ENCODE measurements around the gene OR52I1.

OR52I1 gene

GRCh38 chr11:4615856-4616444 is 22.1 kb downstream of the OR52I1 start:
- no peak for DNase-seq (ENCODE audit: low read depth)

GRCh38 chr11:4619514-4619913 is 25.7 kb downstream of the OR52I1 start:
- DNase-seq (ENCODE audit: low read depth), result no peak

GRCh38 chr11:4626207-4627099 is 32.6 kb downstream of the OR52I1 start:
- peak; percentile 28 for DNase-seq (ENCODE audit: low read depth)

- DNase-seq (ENCODE audit: low read depth), result no peak
These were observed 42.3 kb downstream of the OR52I1 start for GRCh38 chr11:4636136-4636535.

GRCh38 chr11:4636962-4637661 is 43.3 kb downstream of the OR52I1 start, which contains the start of gene OR51D1:
TSS of gene OR51D1 (plus strand) at chr11:4637477. CDS start at chr11:4639791, 2,314 bp downstream.
- DNase-seq (ENCODE audit: low read depth), result peak; percentile 32

- no peak for DNase-seq (ENCODE audit: low read depth)
These were observed 43.8 kb downstream of the OR52I1 start for GRCh38 chr11:4637662-4638047.

- DNase-seq (ENCODE audit: low read depth), result no peak
These were observed 46.1 kb downstream of the OR52I1 start for GRCh38 chr11:4639931-4640330.

- no peak for DNase-seq (ENCODE audit: low read depth)
These were observed 47.7 kb downstream of the OR52I1 start for GRCh38 chr11:4641501-4641900.

- DNase-seq (ENCODE audit: low read depth), result no peak
These were observed 48.2 kb downstream of the OR52I1 start for GRCh38 chr11:4642043-4642442.

- DNase-seq (ENCODE audit: low read depth), result no peak
These were observed 49.2 kb downstream of the OR52I1 start for GRCh38 chr11:4643076-4643475.

- DNase-seq (ENCODE audit: low read depth), result no peak
These were observed 49.8 kb downstream of the OR52I1 start, which contains the start of gene OR51E1 for GRCh38 chr11:4643682-4644081. TSS of gene OR51E1 (plus strand) at chr11:4643982. CDS start at chr11:4652527, 8,545 bp downstream.

GRCh38 chr11:4644233-4644632 is 50.4 kb downstream of the OR52I1 start:
- no peak for DNase-seq (ENCODE audit: low read depth)
